ENCODE measurements around the gene VRK3.

DNA sequence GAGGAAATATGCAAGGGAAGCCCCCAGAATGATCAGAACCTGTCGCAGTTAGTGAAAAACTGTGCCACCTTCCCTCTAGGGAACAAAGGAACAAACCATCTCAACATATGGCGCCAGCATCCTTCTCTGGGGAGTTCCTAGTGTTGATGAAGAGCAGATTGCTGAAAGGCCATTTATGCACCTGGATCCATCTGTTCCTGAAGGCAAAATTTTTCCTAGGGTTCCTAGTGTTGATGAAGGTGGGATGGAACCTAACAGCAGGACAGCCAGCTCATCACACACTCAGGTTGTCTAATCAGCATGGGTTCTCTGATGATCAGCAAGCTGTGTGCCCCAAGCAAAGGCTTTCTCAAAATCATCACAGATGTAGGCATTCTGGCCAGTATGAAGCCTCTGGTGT lies 33.3 kb upstream of the VRK3 start:
- TF ChIP-seq, protein P1, sequence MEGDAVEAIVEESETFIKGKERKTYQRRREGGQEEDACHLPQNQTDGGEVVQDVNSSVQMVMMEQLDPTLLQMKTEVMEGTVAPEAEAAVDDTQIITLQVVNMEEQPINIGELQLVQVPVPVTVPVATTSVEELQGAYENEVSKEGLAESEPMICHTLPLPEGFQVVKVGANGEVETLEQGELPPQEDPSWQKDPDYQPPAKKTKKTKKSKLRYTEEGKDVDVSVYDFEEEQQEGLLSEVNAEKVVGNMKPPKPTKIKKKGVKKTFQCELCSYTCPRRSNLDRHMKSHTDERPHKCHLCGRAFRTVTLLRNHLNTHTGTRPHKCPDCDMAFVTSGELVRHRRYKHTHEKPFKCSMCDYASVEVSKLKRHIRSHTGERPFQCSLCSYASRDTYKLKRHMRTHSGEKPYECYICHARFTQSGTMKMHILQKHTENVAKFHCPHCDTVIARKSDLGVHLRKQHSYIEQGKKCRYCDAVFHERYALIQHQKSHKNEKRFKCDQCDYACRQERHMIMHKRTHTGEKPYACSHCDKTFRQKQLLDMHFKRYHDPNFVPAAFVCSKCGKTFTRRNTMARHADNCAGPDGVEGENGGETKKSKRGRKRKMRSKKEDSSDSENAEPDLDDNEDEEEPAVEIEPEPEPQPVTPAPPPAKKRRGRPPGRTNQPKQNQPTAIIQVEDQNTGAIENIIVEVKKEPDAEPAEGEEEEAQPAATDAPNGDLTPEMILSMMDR (IDR thresholded peaks at IDR 0.05; ENCODE audit: extremely low read depth in 1 of 2, insufficient read depth in 1 of 2, low read depth in 1 of 2, low read length in 2 of 2), result no peak
- no peak for TF ChIP-seq EZH2 (IDR thresholded peaks at IDR 0.05; ENCODE audit: borderline replicate concordance, low read depth, low read length, severe bottlenecking)
- TF ChIP-seq POLR2AphosphoS5 (IDR thresholded peaks at IDR 0.05; ENCODE audit: insufficient read depth, low read depth, low read length), result no peak
- TF ChIP-seq, protein P2, sequence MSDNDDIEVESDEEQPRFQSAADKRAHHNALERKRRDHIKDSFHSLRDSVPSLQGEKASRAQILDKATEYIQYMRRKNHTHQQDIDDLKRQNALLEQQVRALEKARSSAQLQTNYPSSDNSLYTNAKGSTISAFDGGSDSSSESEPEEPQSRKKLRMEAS (IDR thresholded peaks at IDR 0.05; ENCODE audit: insufficient read depth, insufficient read length), result no peak
- TF ChIP-seq FOS (IDR thresholded peaks at IDR 0.05; ENCODE audit: borderline replicate concordance, insufficient read depth, low read length), result no peak
- no peak for TF ChIP-seq POLR2A (IDR thresholded peaks at IDR 0.05; ENCODE audit: low read depth, low read length)
- no peak for TF ChIP-seq JUN (IDR thresholded peaks at IDR 0.05; ENCODE audit: borderline replicate concordance, insufficient read depth, insufficient read length, low read depth)

Data from endothelial cell of umbilical vein (primary cell).